LNCAP (cell line): Measurements from ENCODE around the gene SEMA5B.

Source experiments
- TF ChIP-seq, protein P1 (sequence below): fragments of 450-650 bp; IDR thresholded peaks from 2 replicates; pipeline ENCODE4 v1.5.1; 2017; ENCODE audit warnings: mild to moderate bottlenecking

The SEMA5B gene

DNA sequence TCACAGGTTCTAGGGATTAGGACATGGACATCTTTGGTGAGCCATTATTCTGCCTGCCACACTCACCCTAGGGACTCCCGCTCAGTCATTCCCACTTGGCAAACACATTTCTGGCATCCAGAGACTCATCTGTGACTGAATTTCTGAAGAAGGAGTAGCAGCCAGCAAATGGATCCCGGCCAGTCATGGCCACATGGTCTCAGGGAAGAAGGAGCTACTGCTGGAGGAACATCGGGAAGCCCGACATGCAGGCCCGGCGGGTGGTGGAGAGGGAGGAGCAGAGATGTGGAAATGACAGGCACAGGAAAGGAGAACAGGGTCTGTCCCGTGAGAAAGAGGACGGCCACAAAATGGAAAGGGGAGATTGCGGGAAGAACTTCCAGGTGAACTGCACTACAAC, 65.4 kb downstream of the SEMA5B start:
- TF ChIP-seq, protein P1, sequence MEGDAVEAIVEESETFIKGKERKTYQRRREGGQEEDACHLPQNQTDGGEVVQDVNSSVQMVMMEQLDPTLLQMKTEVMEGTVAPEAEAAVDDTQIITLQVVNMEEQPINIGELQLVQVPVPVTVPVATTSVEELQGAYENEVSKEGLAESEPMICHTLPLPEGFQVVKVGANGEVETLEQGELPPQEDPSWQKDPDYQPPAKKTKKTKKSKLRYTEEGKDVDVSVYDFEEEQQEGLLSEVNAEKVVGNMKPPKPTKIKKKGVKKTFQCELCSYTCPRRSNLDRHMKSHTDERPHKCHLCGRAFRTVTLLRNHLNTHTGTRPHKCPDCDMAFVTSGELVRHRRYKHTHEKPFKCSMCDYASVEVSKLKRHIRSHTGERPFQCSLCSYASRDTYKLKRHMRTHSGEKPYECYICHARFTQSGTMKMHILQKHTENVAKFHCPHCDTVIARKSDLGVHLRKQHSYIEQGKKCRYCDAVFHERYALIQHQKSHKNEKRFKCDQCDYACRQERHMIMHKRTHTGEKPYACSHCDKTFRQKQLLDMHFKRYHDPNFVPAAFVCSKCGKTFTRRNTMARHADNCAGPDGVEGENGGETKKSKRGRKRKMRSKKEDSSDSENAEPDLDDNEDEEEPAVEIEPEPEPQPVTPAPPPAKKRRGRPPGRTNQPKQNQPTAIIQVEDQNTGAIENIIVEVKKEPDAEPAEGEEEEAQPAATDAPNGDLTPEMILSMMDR, result no peak

DNA sequence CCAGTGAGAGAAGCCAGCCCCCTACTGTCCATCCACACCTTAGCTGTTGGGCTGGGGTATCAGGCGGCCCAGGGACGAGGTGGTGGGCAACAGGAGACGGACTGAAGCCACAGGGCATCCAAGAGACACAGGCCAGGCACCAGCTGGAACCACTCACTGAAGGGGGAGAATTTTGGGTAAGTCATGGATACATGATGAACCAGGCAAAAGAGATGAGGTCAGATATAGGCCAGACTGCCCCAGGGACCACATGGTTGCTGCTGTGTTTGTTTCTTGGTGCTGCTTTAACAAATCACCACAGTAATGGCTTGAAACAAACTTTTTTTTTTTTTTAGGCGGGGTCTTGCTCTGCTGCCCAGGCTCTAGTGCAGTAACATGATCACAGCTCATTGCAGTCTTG, 66.4 kb downstream of the SEMA5B start:
- TF ChIP-seq, protein P1, result no peak

DNA sequence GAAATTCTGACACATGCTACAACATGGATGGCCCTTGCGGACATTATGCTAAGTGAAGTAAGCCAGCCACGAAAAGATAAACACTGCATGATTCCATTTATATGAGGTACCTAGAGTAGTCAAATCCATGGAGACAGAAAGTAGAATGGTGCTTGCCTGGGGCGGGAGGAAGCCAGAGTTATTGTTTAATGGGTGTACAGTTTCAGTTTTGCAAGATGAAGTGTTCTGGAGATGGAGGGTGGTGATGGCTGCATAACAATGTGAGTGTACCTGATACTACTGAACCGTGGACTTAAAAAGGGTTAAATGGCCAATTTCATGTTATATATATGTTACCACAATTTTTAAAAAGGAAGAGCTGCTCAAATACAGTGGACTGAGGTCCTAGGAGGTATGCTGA, 66.9 kb downstream of the SEMA5B start:
- TF ChIP-seq, protein P1, result no peak

- TF ChIP-seq, protein P1, result no peak
Measured at GRCh38 chr3:122959339-122959738, 68.2 kb downstream of the SEMA5B start.

DNA sequence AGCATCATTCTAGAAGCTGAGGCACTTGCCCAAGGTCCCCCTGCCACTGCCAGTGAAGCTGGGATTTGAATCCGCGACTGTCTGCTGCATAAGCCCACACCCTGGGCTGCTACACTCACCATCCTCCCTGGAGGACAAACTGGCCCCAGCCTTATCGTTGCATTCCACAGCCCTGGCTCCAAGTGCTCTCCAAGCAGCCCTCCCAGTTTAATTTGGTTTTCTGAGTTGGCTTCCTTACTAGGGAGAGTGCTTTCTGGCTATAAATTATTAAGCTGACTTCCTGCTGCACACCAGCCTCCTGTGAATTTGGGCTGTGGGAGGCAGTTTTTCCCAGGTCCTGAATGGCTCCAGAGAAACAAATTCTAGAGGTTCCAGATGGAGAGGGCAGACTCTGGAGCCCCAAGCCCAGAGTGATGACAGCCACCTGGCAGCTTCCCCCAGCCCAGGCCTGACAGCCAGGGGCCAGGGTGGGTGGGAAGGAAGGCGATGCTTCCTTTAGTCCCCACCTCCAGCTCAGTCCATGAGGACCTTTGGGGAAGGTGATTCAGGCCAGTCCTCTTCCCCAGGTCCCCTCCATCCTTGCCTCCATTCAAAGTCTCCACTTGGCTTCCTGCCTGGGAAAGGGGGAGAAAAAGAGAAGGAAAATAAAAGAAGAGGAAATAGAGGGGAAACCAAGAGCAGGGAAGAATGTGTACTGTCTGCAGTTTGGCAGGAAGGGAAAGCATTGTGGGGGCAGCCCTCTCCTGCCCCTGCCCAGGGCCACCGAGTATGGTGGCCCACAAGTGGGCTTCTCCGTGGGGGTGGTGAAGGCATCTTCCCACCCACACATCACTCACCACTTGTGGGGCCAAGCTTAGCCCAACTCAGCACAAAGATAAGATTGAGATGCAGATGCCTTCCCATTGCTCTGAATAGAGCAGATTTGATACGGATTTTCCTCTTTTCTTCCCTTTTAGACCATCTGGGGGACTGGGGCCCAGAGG, 69.6 kb downstream of the SEMA5B start:
- TF ChIP-seq, protein P1, result no peak

DNA sequence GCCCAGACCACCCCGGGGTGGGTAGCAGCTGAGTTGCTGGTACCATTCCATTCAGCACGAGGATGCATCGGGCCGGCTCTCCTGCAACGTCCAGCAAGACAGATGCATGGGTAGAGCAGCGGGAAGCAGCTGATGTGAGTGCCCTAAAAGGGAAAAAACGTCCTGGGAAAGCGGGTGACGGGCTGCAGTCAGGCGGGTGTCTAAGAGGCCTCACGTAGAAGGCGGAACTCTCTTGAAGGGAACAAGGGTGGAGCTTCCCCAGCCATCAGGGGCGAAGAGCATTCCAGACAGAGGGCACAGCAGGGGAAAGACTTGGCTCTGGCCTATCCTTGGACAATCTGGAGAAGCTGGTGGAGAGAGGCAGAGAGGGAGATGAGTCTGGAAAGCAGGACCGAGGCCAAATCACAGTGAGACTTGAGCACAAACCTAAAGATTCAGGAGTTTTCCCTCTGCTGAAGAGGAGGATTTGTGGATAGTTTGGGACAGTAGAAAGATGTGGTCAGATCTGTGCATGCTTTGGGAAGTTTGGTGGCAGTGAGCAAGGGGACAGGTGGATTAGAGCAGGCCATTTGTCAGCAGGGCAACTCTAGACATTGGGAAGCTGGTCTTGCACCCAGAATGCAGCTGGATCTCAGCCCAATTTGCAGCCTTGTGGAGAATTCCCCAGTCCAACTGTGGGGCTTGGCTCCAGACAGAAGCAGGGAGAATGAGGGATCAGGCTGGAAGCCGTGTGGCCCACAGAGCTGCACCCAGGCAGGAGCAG, 70.7 kb downstream of the SEMA5B start:
- TF ChIP-seq, protein P1, result no peak

GRCh38 chr3:122955916-122956692, 71.5 kb downstream of the SEMA5B start:
- TF ChIP-seq, protein P1, result no peak
